Occipital lobe (tissue), 2 donors: ENCODE data around the gene COMT. TPM values are rescaled to one million over a fixed set of nuclear protein-coding genes. Genes with fewer than 3 reads are reported as not detected.

Experiments used
- DNase-seq: peaks from one replicate; lab custom pipeline; 2025; lab: John Stamatoyannopoulos, UW
- total RNA-seq: library from RNA; depleted of rRNA; stranded (reverse); fragments of >200 nt; gene quantifications from one replicate; pipeline ENCODE4 v1.2.3, GENCODE V29; 2014

The COMT gene
- total RNA-seq, 1 donor from 2014 or later, result 49.0 TPM

DNA sequence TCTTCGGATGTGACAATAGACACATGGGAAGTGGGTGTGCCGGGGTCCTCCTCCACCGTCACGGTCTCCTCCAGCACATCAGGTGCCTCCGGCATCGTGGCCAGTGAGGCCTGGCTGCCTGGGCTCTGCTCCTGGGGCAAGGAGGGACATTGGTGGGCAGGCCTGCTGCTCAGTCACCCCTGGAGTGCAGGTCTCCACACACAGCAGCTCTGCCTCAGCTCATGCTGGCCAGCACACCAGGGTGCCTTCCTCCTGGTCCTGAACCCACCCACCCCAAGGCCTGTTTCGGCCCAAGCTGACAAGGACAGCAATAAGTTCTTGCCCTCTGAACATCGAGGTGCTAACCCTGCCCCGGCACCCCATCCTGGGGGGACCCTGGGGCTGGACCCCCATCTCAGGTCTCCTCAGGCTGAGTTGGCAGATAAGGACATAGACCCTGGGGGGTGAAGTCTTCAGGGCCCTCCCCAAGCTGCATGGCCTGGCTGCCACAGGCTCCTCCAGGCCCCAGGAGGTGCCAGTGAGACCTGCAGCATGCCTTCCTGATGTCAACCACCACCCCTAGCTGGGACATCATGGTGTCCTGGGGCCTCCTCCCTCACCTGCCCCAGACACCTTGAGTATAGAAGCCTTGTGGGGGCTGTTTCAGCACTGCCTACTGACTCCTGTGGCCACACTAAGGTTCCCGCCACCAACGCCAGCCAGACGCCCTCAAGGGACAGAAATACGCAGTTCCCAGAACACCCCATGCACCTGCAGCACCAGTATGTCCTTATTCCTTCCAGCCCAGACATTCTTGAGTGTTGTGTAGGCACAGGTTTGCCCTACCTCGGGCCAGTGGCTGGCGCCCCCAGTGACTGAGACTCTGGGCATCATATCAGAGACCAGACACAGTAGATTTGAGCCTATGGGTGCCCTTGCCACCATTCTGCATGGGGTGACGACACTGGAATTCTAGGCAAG lies 40.7 kb downstream of the COMT start:
- DNase-seq, result no peak

GRCh38 chr22:19982991-19983578 lies 41.5 kb downstream of the COMT start:
- no peak for DNase-seq

GRCh38 chr22:19983741-19984140 lies 42.2 kb downstream of the COMT start:
- no peak for DNase-seq

GRCh38 chr22:19984201-19984753 lies 42.7 kb downstream of the COMT start:
- peak; percentile 26 for DNase-seq

DNA sequence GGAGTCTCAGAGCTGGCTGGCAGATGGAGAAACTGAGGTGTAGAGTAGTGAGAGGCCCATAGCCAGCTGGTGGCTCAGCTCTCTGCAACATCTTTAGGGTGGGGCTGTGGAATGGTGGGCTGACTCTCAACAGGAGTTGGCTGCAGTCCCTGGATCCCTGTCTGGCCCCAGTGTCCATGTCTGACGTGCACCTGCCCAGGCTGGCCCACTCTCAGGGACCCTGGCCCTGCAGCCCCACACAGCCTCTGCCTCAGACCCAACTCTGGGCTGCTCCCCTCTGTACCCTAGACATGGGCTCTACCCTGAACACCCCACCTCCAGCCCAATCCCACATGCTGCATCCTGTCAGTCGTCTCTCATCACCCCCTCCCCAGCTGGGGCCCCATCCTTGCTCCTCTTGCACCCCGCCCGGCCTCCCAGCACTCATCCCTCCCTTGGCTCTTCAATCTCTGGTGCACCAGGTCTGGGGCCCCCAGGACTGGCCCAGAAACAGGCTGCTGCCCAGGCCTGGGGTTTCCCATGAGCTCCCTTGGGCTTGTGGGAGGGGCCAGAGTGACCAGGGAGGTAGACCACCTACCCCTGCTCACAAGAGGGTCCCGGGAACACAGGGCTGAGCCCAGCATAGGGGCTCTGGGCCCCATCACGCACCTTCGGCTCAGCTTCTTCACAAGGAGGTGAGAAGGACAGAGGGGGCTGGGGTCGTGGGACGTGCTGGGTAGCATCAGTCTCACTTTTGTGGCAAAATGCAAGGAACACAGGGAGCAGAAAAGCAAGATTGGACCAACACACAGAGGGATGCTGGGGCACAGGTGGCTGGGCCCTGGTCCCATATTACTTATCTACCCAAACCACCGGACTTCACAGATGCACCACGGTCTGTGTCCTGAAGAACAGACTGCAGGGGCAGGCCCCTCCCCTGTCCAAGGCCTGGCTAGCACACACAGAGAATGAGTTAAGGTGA lies 43.6 kb downstream of the COMT start:
- no peak for DNase-seq

- no peak for DNase-seq
Measured at GRCh38 chr22:19986011-19986409, 44.4 kb downstream of the COMT start.

DNA sequence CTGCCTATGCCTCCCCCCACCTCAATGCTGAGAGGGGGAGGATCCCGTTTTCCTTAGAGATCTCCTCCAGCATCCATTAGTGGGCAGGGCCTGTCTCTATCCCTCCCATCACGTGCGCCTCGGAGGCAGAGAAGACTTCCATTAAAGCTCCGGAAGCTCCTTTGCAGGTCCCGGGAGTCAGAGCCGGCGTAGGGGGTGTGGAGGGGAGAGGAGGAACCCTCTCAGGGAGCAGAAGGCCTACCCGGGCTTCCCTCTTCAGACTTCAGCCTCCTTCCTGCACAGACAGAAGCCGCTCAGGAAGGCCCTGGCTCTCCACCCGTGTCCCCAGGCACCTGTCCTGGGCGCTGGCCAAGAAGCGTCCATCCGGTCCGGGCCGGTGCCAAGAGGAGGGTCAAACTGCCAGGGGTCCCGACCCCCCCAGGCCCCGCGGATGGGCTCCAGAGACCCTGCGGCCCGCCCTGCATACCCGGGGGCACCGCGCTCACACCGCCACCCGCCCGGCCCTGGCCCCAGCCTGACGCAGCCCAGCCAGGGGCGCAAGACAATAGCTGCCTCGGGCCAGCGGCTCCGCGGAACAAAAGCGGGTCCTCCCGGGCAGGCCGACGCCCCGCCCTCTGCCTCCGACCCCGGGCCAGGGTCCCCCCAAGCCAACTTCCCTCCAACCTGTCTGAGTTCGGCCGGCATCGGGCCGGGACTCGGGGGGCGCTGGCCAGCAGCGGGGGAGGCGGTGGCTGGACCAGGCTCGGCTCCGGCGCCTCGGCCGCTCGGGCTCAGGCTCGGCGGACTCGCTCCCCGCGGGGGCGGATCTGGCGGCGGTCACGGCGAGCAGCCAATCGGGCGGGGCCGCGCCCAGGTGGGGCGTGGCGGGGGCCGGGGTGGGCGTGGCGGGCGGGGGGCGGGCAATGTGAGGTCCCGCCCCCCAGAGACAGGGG lies 45.1 kb downstream of the COMT start:
- peak; percentile 45 for DNase-seq

GRCh38 chr22:19987394-19988306 lies 46.1 kb downstream of the COMT start:
- no peak for DNase-seq

DNA sequence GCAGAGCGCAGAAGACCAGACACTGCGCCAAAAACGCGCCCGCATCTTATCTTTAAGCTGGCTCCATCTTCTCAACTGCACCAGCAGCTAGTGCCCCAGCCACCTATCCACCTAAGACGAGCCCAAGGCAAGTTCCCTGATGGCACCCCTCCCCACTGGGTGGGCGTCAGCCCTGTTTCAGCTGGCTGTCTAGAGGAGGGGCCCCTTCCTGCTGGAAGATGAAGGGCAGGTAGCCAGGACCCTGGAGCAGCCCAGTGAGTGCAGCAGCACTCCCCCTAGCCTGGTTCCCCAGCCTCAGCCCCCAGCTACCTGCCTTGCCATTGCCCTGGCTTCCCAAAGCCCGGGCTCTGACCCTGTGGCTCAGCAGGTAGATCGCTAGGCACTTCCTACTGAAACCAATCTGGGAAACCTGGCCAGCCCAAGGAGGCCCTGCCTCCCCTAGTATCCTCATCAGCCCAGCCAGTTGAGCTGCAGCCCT lies 46.8 kb downstream of the COMT start:
- DNase-seq, result no peak

- no peak for DNase-seq
Measured at GRCh38 chr22:19988965-19989724, 47.6 kb downstream of the COMT start.

DNA sequence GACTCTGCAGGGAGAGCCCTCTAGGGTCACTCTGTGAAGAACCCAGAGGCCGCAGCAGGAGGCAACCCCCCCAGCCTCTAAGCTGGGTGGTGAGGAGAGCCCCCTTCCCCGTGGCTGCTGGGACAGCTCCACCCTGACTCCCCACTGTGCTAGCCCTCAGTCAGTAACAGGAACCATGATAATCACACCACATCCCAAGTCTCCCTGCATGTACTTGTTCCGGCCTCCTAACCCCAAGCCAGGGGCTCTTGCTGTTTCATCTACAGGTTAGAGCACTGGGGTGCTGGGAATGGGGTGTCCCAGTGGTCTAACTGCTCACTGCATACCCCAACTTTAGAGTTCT lies 48.1 kb downstream of the COMT start:
- no peak for DNase-seq

DNA sequence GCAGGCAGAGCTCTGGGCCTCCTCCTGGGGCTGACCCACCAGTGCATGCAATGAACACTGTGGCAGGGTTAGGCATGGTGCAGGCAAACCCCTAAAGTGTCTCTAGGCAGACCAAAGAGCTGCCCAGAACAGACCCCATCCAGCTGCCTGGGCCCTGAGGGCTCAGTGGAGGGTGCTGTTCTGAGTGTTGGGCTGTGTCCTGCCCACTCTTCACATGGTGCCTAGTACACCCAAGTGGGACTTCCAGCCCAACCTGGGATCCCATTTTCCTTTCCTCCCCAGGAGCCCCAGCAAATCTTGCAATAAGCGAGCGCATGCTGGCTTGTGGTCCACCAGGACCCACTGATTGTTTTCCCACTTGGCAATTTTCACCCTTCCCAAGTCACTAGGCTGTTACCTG lies 48.6 kb downstream of the COMT start:
- DNase-seq, result no peak

GRCh38 chr22:19990609-19991394 lies 49.2 kb downstream of the COMT start:
- DNase-seq, result no peak

DNA sequence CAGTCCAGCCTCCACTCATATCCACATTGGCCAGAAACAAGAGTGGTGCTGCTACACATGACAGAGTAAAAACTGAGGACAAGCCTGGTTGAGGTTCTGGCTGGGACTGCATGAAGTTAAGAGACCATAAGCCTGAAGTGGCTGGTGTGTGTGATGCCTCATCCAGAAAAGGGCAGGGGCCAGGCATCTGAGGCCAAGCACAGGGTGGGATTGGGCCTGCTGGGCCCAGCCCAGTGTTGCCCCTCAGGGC lies 49.7 kb downstream of the COMT start:
- no peak for DNase-seq

DNA sequence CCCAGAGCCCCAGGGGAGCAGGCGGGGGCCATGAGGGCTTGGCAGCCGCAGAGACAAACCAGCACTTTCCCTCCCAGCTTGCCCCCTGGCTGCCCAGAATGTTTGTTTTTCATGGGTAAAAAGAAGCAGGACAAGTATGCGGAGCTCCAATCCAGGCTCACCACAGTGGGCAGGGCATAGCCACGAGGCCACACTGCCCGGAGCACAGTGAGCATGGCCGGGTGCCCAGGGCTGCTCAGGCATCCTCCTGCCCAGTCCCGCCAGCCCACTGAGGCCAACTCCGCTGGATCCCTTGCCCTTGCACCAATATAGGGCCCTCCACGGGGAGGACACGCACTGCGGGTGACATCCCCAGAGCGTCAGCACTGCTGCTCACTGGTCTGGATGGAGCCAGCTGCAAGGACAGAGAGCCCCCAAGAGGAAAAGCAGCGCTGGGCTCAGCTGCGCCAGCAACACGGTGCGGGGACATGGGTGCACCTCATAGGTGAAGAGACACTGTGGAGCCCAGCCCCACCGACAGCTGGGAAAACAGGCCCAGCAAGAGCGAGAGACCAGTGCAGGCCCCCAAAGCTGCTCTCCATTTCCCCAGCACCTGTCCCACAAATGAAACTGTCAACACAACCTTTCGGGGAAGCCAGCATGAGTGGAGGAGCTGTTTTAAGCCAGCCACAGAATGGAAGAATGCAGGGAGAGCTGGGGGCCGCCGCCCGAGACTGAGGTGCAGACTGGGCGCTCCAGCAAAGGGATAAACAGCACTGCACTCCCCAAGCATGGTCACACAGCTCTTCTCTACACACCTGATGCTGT lies 50.3 kb downstream of the COMT start:
- no peak for DNase-seq

DNA sequence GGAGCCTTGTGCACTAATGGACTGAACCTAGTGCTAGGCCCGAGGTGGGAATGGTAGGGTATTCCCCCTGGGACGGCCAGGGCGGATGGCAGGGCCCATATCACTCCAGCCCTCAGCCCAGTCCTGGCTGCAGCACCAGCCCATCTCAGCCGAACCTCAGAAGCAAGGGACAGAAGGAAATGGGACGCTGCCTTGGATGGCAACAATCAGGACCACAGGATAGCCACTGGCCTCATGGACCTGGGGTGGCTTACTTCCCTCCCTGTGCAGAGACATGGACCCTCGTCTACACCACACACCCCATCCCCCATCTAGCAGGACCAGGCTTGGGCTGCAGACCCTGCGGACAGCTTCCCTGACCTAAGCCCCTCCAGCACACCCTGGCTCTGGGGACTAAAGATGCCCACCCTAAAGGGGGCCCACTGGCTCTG lies 50.9 kb downstream of the COMT start:
- no peak for DNase-seq

DNA sequence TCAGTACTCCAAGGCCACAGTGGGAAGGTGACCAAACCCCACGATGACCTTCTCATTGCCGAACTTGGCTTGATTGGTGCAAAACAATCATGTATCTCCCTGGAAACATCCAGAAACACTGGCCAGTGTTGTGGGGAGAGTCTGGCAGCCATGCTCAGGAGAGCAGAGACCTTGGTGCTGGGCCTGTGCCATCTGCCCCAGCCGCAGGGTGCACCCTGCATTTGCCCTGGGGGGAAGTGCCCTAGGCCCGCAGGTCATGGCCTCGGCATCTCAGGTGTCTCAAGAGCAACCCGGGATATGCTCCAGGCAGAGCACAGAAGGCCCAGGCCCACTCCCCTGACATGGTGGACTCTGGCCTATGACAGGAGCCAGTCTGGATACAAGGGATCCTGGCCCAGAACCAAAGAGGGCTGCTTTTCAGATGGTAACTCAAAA lies 51.4 kb downstream of the COMT start:
- no peak for DNase-seq
